Retinal pigment epithelial cell (primary cell): ENCODE data around the gene IREB2.

ENCODE experiments used
- DNase-seq: peaks from one replicate; pipeline ENCODE4 v3.0.0-alpha.2; 2010; ENCODE audit warnings: low read depth
- H3K4me3 ChIP-seq: 2 replicates; pipeline ENCODE4 v1.5.1; 2011; ENCODE audit warnings: mild to moderate bottlenecking, low read length, control low read depth, moderate library complexity
- TF ChIP-seq, protein P1 (sequence below): conservative IDR thresholded peaks from 2 replicates; pipeline ENCODE4 v1.5.1; 2011; ENCODE audit warnings: low read depth, low read length, control low read depth, inconsistent platforms

IREB2 gene

DNA sequence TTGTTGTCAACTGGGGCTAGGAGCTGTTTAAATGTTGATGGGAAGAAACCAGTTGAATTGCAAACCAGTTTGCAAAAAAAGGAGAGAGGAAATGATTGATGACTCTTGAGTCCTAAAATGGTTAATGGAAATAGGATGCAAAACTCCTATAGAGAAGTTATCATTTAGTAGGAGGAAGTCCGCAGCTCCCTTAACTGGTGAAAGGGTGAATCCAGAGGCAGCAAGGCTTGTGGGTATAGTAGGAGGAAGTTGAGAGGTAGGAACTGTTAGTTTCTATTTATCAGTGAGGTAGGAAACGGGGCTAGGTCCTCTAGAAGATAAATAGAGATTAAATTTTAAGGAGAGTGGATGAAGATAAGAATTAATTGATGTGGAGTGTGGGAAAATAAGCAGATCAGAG is 15.4 kb downstream of the IREB2 start:
- TF ChIP-seq, protein P1, sequence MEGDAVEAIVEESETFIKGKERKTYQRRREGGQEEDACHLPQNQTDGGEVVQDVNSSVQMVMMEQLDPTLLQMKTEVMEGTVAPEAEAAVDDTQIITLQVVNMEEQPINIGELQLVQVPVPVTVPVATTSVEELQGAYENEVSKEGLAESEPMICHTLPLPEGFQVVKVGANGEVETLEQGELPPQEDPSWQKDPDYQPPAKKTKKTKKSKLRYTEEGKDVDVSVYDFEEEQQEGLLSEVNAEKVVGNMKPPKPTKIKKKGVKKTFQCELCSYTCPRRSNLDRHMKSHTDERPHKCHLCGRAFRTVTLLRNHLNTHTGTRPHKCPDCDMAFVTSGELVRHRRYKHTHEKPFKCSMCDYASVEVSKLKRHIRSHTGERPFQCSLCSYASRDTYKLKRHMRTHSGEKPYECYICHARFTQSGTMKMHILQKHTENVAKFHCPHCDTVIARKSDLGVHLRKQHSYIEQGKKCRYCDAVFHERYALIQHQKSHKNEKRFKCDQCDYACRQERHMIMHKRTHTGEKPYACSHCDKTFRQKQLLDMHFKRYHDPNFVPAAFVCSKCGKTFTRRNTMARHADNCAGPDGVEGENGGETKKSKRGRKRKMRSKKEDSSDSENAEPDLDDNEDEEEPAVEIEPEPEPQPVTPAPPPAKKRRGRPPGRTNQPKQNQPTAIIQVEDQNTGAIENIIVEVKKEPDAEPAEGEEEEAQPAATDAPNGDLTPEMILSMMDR = no peak
- DNase-seq = no peak
- no peak overlapping the region for H3K4me3 ChIP-seq

DNA sequence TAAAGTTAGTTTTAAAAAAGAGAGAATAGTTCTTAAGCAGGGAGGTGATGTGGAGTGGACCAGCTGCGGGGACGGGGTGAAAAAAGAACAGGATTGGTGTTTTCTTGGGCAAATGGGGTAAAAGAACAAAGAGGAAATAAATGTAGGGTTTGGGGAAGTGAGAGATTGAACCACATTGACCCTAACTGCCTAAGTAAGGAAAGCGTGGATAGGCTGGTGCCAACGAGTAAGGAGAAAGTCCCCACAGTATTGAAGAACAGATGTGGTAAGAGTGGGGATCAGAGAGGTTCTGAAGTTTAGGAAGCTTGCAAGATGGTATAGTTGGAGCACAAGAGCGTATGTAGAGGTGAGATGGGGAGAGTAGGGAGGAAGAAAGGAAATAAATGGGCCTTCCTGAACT is 17.0 kb downstream of the IREB2 start:
- TF ChIP-seq, protein P1 = no peak
- no peak for DNase-seq
- no peak overlapping the region for H3K4me3 ChIP-seq

DNA sequence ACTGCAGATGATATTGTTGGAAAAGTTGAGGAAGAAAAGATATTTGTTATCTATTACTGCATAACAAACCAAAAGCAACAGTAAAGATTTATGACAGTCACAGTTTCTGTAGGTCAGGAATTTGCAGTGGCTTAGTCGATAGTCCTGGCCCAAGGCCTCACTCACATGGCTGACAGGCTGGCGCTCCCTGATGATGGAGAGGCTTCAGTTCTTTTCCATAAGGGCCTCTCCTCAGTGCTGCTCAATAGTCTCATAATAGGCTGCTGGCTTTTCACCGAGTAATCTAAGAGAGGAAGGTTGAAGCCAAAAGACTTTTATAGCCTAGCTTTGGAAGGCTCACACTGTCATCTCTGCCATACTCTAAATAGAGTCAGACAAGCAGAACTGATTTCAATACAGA is 17.7 kb downstream of the IREB2 start:
- no peak for DNase-seq
- TF ChIP-seq, protein P1 = no peak
- no peak overlapping the region for H3K4me3 ChIP-seq

DNA sequence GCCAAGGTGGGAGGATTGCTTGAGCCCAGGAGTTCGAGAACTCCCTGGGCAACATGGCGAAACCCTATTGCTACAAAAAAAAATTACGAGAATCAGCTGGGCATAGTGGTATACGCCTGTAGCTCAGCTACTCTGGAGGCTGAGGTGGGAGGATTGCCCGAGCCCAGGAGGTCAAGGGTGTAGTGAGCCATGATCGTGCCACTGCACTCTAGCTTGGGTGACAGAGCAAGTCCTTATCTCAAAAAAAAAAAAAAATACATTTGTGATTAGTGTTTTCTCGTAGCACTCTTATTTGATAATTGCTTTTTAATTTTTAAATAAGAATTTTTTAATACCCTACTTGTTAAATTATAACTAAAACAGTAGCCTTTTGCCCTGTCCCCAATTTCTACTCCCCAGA is 18.4 kb downstream of the IREB2 start:
- no peak overlapping the region for H3K4me3 ChIP-seq
- no peak for DNase-seq
- TF ChIP-seq, protein P1 = no peak

DNA sequence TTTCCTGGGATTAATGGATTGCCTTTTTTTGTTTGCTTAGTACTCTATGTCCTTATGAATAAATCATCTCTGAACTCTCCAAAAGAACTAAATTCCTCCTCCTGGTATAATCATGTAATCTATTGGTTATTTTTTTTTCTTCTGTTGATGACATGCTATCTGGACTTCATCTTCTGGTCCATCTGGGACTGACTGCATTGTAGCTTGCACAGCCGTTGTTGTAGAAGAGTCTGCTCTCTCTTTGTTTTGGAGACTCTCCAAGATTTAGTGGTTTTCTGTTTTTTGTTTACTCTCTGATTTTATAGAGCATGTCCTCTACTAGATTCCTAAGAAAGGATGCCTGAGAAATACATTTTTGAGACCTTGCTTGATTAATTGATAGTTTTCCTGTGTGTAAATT is 19.1 kb downstream of the IREB2 start:
- TF ChIP-seq, protein P1 = no peak
- DNase-seq = no peak
- no peak overlapping the region for H3K4me3 ChIP-seq

DNA sequence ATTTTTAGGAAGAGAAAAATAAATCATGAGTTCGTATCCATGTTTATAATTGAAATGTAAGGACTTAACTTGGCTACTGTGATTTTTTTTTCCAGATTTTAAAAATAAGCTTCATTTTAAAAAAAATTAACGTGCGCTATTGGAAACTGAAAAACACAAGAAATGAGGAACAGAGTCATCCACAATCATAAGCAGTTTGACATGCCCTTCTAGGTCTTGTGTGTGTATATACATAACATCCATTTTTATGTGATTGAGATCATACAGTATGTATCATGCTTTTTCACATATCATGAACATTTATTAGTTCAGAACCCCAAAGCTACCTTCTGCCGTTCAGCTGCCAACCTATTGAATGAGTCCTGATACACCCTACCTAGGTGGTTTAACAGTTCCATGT is 22.7 kb downstream of the IREB2 start:
- no peak for DNase-seq
- H3K4me3 ChIP-seq = no peak overlapping the region
- TF ChIP-seq, protein P1 = no peak

DNA sequence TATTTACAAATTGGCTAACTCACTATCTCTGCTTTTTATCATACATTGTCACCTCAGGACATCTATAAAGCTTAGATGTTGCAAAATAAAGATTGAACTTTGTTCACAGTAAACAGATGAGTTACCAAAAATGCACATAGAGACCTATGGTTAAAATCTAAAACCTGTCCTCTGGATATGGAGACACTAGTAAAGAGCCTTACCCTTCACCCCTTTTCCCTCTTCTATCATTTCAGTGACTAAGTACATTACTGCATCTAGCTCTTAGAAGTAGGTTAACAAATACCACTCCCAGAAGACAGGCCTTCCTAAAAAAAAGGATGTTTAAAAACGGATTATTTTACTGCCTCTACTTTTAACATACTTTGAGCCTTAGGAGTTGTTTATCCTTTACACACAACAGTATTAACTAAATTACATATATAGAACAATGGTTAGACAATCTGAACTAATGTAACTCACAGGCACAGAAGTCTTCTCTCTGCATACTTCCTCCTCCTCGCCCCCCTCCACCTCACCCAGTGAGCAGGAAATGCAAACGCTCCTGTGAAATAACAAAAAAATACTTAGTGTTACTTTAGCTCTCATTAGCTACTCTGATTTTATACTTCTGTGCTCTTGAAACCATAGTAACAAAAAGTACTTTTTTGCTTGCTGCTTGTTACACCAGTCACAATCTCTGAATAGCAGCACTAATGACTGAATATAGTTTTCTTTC is 23.3 kb downstream of the IREB2 start:
- H3K4me3 ChIP-seq = no peak overlapping the region
- TF ChIP-seq, protein P1 = no peak
- no peak for DNase-seq
